B cell (primary cell): Measurements from ENCODE around the gene IQCB1. TPM values are rescaled to one million over a fixed set of nuclear protein-coding genes. Genes with fewer than 3 reads are reported as not detected.

Experiments used
- ATAC-seq: fragments of 200-7000 bp; cut with Tn5 transposase; one replicate; pipeline ENCODE4 v1.10.0; 2021; ENCODE audit warnings: low read depth, mild to moderate bottlenecking, moderate number of reproducible peaks, moderate library complexity
- CTCF ChIA-PET: fragments of 350-600 bp; sonication (Branson Sonifier 250); formaldehyde crosslinking; loops from one replicate; lab custom pipeline; 2021; ENCODE audit warnings: antibody characterized with exemption, inconsistent platforms; lab: Charles Lee
- POLR2A ChIA-PET: fragments of 350-600 bp; sonication (Branson Sonifier 250); formaldehyde crosslinking; loops from one replicate; lab custom pipeline; 2021; ENCODE audit warnings: antibody characterized with exemption; lab: Charles Lee
- DNase-seq: peaks from one replicate; pipeline ENCODE4 v3.0.0; 2013
- H2AFZ ChIP-seq: 2 replicates; pipeline ENCODE4 v1.6.1; 2012; ENCODE audit warnings: mild to moderate bottlenecking, low read depth, low read length; ENCODE audit not compliant: insufficient read depth, poor library complexity, severe bottlenecking
- H3K27ac ChIP-seq, 2 donors: 1 replicate in 1 of 2; 2 replicates in 1 of 2; pipeline ENCODE4 v1.5.1; 2012 to 2013; ENCODE audit warnings: low read length in 2 of 2, mild to moderate bottlenecking in 2 of 2, moderate library complexity in 1 of 2
- H3K27me3 ChIP-seq, 4 experiments: fragments of 200-600 bp in 1 of 4; sonication (generic) in 1 of 4; replicated peaks in 1 of 4; 1 replicate in 2 of 4; 2 replicates in 2 of 4; pipeline versions ENCODE4 v1.6.1 to v1.7.0; 2013 to 2016; ENCODE audit warnings: low read length in 3 of 4, mild to moderate bottlenecking in 2 of 4, mixed read lengths in 1 of 4, moderate library complexity in 1 of 4; ENCODE audit not compliant: insufficient read depth in 4 of 4, control insufficient read depth in 3 of 4; ENCODE audit errors: control extremely low read depth in 1 of 4
- H3K36me3 ChIP-seq, 2 experiments: replicated peaks in 1 of 2; 1 replicate in 1 of 2; 2 replicates in 1 of 2; pipeline versions ENCODE4 v1.6.1 to v1.7.1; 2013; ENCODE audit warnings: low read length in 1 of 2; ENCODE audit not compliant: insufficient read depth in 2 of 2, control insufficient read depth in 1 of 2; ENCODE audit errors: control extremely low read depth in 1 of 2, extremely low read depth in 1 of 2
- H3K4me1 ChIP-seq, 2 donors: fragments of 200-600 bp in 1 of 2; sonication (generic) in 1 of 2; 1 replicate in 1 of 2; 2 replicates in 1 of 2; pipeline versions ENCODE4 v1.5.1 to v1.6.1; 2013 to 2017; ENCODE audit warnings: low read length in 2 of 2; ENCODE audit not compliant: control insufficient read depth in 2 of 2, insufficient read depth in 2 of 2
- H3K4me2 ChIP-seq: replicated peaks from 2 replicates; pipeline ENCODE3; 2012; ENCODE audit warnings: mild to moderate bottlenecking, low read depth, low read length; ENCODE audit not compliant: poor library complexity, severe bottlenecking
- H3K4me3 ChIP-seq, 5 experiments: fragments of 200-600 bp in 1 of 5; sonication (generic) in 1 of 5; 1 replicate in 3 of 5; 2 replicates in 2 of 5; pipeline versions ENCODE4 v1.5.1 to v1.7.0; 2011 to 2016; ENCODE audit warnings: low read length in 4 of 5, mild to moderate bottlenecking in 4 of 5, low read depth in 2 of 5, control low read depth in 1 of 5, moderate library complexity in 1 of 5; ENCODE audit not compliant: insufficient read depth in 1 of 5; ENCODE audit errors: control extremely low read depth in 1 of 5, extremely low read depth in 1 of 5
- H3K79me2 ChIP-seq: fragments of 200-600 bp; sonication (generic); one replicate; pipeline ENCODE4 v1.6.0; 2016; ENCODE audit warnings: low read length; ENCODE audit not compliant: control insufficient read depth, insufficient read depth
- H3K9ac ChIP-seq: fragments of 200-600 bp; sonication (generic); 2 replicates; pipeline ENCODE4 v1.6.1; 2017; ENCODE audit warnings: mild to moderate bottlenecking, low read length, moderate library complexity
- H3K9me3 ChIP-seq, 3 donors: one replicate each; pipeline versions ENCODE4 v1.6.1 to v1.7.1; 2013; ENCODE audit warnings: low read length in 2 of 3; ENCODE audit not compliant: control insufficient read depth in 2 of 3, insufficient read depth in 1 of 3; ENCODE audit errors: control extremely low read depth in 1 of 3
- H4K20me1 ChIP-seq: 2 replicates; pipeline ENCODE4 v1.6.0; 2012; ENCODE audit warnings: mild to moderate bottlenecking, low read length; ENCODE audit not compliant: insufficient read depth, control insufficient read depth, poor library complexity, severe bottlenecking
- H3K27ac Mint-ChIP-seq: one replicate; pipeline ENCODE4 v1.8.0; 2021; ENCODE audit warnings: mixed read lengths
- H3K27me3 Mint-ChIP-seq: one replicate; pipeline ENCODE4 v1.8.0; 2021; ENCODE audit warnings: mixed read lengths
- H3K4me1 Mint-ChIP-seq: one replicate; pipeline ENCODE4 v1.8.0; 2021; ENCODE audit warnings: mixed read lengths
- H3K4me3 Mint-ChIP-seq: one replicate; pipeline ENCODE4 v1.8.0; 2021; ENCODE audit warnings: mixed read lengths
- H3K9me3 Mint-ChIP-seq: one replicate; pipeline ENCODE4 v1.8.0; 2022; ENCODE audit warnings: mixed read lengths; ENCODE audit not compliant: insufficient read depth
- CTCF ChIP-seq: fragments of 200-600 bp; IDR thresholded peaks from one replicate; pipeline ENCODE4 v1.8.0; 2022; ENCODE audit warnings: antibody characterized with exemption, mild to moderate bottlenecking
- EZH2 ChIP-seq: IDR thresholded peaks from 2 replicates; pipeline ENCODE4 v1.6.1; 2012; ENCODE audit warnings: borderline replicate concordance, low read depth, mild to moderate bottlenecking, moderate library complexity, low read length; ENCODE audit not compliant: insufficient read depth, poor library complexity, severe bottlenecking
- WGBS: methylation state at CpG from one replicate; pipeline ENCODE4 v1.1.5; 2013; ENCODE audit warnings: missing lambda C conversion rate; ENCODE audit not compliant: insufficient coverage; 5-methylcytosine and 5-hydroxymethylcytosine counted together
- intact Hi-C: fragments of 100-400 bp; cut with micrococcal nuclease; formaldehyde crosslinking; loops from one replicate; pipeline ENCODE4 v1.10.0; 2022
- polyA plus RNA-seq: library from polyadenylated mRNA; depleted of rRNA; stranded (reverse); fragments of >200 nt; gene quantifications from 2 replicates; pipeline ENCODE4 v1.2.3, GENCODE V29; 2012
- total RNA-seq, 2 donors: library from RNA; stranded (reverse); fragments of 120-200 nt in 1 of 2; gene quantifications; 1 replicate in 1 of 2; 2 replicates in 1 of 2; pipeline versions ENCODE4 v1.2.3 to v1.2.4, GENCODE V29; 2013 to 2022

IQCB1 gene
- total and polyA plus RNA-seq, 2 donors (not counting 1 experiment from before 2014, with no cell fraction given): 32.0 to 54.6 TPM

DNA sequence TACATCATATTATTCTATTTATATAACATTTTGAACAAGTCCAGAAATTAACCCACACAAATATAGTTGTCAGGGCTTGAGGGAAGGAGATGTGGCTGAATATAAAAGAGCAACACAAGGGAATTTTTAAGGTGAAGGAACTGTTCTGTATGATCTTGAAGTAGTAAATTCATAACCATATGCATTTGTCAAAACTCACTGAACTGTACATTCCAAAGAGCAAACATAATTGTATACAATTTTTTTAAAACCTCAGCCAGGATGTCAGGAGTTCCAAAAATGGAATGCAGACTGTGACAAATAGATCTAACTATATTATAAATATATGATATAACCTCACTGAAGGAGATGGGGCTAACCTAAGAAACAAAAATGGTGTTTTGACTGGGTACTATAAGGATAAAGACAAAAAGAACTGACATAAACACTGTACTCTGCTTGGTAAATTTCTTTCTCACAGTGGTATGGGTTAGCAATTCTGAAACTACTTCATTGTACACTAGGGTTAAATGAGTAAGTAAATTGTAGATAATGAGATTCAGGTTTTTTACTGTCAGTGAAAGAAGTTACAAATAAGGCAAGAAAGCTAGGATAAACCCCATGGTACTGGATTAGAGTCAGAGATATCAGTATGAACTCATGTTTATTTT is 99.7 kb downstream of the IQCB1 start:
- no peak overlapping the region for H3K4me2 ChIP-seq
- Mint-ChIP-seq H3K9me3 (no peaks in the 10 kb centered on the region), H3K27ac (no peak overlapping the region), H3K4me3 (no peak overlapping the region), H3K4me1 (peaks cover 41% of the 10 kb centered on the region), H3K27me3 (no peaks in the 10 kb centered on the region)
- ChIA-PET POLR2A (no interaction called here), CTCF (no interaction called here)
- intact Hi-C loops: no loop called here
- no peak overlapping the region for H2AFZ ChIP-seq
- peaks cover 0 to 8% of the 10 kb centered on the region in 2 experiments for H3K36me3 ChIP-seq
- ATAC-seq (no peak), DNase-seq (no peak)
- peaks cover 81% of the 10 kb centered on the region for H3K79me2 ChIP-seq
- peaks cover 0 to 3% of the 10 kb centered on the region in 2 donors for H3K4me1 ChIP-seq
- H3K9ac ChIP-seq: no peak overlapping the region
- H3K9me3 ChIP-seq: no peaks in the 10 kb centered on the region
- no peak overlapping the region for H3K4me3 ChIP-seq
- H3K27ac ChIP-seq: no peak overlapping the region
- no peaks in the 10 kb centered on the region for H4K20me1 ChIP-seq
- no peak for TF ChIP-seq EZH2
- no peak for TF ChIP-seq CTCF
- no peaks in the 10 kb centered on the region for H3K27me3 ChIP-seq

GRCh38 chr3:121730940-121731687 is 103.7 kb downstream of the IQCB1 start:
- Histone ChIP-seq H3K4me3 (no peak overlapping the region), H3K79me2 (peaks cover 44% of the 10 kb centered on the region), H3K27ac (no peak overlapping the region), H3K36me3 (peaks cover 13 to 24% of the 10 kb centered on the region in 2 experiments), H4K20me1 (no peaks in the 10 kb centered on the region), H3K4me1 (no peaks in the 10 kb centered on the region), H2AFZ (no peak overlapping the region), H3K9ac (no peak overlapping the region), H3K27me3 (no peaks in the 10 kb centered on the region), H3K4me2 (no peak overlapping the region), H3K9me3 (no peaks in the 10 kb centered on the region)
- ChIA-PET POLR2A (no interaction called here), CTCF (no interaction called here)
- no peak for DNase-seq
- ATAC-seq: no peak
- intact Hi-C loops: no loop called here
- Mint-ChIP-seq H3K27ac (no peak overlapping the region), H3K27me3 (no peaks in the 10 kb centered on the region), H3K4me3 (no peak overlapping the region), H3K9me3 (no peaks in the 10 kb centered on the region), H3K4me1 (peaks cover 15% of the 10 kb centered on the region)
- TF ChIP-seq CTCF (no peak), EZH2 (no peak)
- 95% methylated on average over 4 of the region's 8 CpGs for WGBS
